OCI-LY7 (cell line): ENCODE data around the gene SEL1L2.

Experiments used
- EZH2phosphoT487 ChIP-seq: fragments of 200-600 bp; sonication (generic); IDR thresholded peaks from 2 replicates; pipeline ENCODE4 v1.6.1; 2018; ENCODE audit warnings: low read depth, borderline replicate concordance, mild to moderate bottlenecking, mixed run types, antibody characterized with exemption, low read length, moderate library complexity, mixed read lengths
- TF ChIP-seq, protein P1 (sequence below): fragments of 200-600 bp; sonication (generic); conservative IDR thresholded peaks from 2 replicates; pipeline ENCODE4 v1.5.1; 2014; ENCODE audit warnings: mild to moderate bottlenecking, antibody characterized with exemption, low read length, moderate library complexity, mixed read lengths

DNA sequence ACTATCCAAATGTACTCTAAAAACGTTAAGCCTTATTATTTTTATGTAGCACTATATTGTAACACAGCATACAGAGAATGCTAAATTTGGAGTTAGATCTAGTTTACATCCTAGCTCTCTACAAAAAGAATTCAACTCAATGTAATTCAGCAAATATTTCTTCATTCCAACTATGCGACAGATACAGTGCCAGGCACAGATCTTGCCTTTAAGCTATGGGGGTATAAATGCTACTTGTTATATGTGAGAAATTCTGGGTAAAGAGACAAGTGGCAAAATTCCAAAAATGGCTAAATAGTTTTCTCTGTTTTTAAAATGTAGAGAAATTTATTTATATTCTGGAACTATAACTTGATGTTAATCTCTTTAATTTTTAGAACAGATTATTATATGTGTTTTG is 63.2 kb downstream of the SEL1L2 start:
- TF ChIP-seq, protein P1, sequence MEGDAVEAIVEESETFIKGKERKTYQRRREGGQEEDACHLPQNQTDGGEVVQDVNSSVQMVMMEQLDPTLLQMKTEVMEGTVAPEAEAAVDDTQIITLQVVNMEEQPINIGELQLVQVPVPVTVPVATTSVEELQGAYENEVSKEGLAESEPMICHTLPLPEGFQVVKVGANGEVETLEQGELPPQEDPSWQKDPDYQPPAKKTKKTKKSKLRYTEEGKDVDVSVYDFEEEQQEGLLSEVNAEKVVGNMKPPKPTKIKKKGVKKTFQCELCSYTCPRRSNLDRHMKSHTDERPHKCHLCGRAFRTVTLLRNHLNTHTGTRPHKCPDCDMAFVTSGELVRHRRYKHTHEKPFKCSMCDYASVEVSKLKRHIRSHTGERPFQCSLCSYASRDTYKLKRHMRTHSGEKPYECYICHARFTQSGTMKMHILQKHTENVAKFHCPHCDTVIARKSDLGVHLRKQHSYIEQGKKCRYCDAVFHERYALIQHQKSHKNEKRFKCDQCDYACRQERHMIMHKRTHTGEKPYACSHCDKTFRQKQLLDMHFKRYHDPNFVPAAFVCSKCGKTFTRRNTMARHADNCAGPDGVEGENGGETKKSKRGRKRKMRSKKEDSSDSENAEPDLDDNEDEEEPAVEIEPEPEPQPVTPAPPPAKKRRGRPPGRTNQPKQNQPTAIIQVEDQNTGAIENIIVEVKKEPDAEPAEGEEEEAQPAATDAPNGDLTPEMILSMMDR = no peak
- no peak for TF ChIP-seq EZH2phosphoT487
